ENCODE data around the gene RAPGEF4.
"Not testable (repeated sequence)": the region's sequence is repeated elsewhere in the genome, so short reads cannot be mapped to it uniquely, and the experiment has no call there.

RAPGEF4 gene

GRCh38 chr2:173001664-173002604 is 266.3 kb downstream of the RAPGEF4 start:
- no peak for DNase-seq (ENCODE audit: low spot score)

- DNase-seq (ENCODE audit: low spot score): no peak
Measured at GRCh38 chr2:173002751-173003541, 267.3 kb downstream of the RAPGEF4 start.

- DNase-seq (ENCODE audit: low spot score): no peak
Measured at GRCh38 chr2:173008786-173009185, 273.1 kb downstream of the RAPGEF4 start.

GRCh38 chr2:173010233-173010632 is 274.6 kb downstream of the RAPGEF4 start:
- no peak for DNase-seq (ENCODE audit: low spot score)

GRCh38 chr2:173016451-173016850 is 280.8 kb downstream of the RAPGEF4 start:
- no peak for DNase-seq (ENCODE audit: low spot score)

DNA sequence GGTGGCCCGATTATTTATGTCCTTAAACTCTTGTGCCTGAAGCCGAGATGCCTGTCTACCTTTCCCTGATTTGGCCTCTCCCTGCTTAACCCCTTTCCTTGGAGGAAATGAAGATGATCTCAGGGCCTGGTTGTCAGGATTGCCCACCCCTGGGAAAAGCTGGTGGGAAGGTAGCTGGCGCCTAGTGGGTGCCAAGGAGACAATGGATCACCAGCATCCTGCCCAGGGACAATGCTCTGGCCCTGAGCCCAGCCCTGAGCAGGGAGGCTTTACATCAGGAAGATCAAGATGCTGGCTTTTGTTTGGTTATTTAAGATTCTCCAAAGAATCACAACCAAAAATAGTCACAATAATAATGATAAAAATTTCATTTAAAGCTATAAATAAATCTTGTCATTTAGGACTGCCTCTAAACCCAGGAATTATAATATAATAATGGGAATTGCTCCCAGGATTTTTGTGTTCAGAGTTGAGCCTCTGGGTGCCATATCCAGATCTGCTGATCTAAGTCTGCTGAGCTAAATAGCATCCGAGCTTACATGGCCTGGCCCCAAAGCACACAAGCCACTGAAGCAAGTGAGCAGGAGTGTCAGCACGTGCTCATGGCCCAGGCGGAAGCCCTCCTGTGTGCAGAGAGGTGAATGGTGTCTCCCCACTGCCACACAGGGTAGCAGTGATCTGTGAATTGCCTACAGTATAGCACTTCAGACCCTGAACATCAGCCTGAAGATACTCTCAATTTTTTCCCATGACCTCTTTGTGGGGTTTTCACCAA is 282.2 kb downstream of the RAPGEF4 start:
- DNase-seq (ENCODE audit: low spot score): no peak

GRCh38 chr2:173019755-173020154 is 284.1 kb downstream of the RAPGEF4 start:
- no peak for DNase-seq (ENCODE audit: low spot score)

GRCh38 chr2:173021939-173022371 is 286.3 kb downstream of the RAPGEF4 start:
- no peak for DNase-seq (ENCODE audit: low spot score)

DNA sequence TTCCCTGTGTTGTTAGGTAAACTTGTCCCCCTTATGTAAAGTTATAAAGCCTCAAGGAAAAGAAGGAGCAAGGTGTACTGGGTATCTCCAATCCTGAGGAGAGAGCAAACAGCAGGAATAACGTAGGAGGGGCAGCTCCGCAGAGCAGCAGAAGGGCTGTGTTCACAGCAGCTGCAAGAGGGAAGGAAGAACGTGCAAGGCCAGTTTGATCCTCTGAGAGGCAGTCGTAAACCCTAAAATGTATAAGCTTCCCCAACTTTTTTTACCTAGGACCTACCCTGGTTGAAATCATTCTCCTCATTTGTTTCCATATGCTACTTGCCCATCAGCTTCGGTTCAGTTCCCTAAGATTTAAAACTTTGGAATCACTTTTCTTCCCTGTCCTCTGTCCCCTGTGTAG is 288.1 kb downstream of the RAPGEF4 start:
- no peak for DNase-seq (ENCODE audit: low spot score)

DNA sequence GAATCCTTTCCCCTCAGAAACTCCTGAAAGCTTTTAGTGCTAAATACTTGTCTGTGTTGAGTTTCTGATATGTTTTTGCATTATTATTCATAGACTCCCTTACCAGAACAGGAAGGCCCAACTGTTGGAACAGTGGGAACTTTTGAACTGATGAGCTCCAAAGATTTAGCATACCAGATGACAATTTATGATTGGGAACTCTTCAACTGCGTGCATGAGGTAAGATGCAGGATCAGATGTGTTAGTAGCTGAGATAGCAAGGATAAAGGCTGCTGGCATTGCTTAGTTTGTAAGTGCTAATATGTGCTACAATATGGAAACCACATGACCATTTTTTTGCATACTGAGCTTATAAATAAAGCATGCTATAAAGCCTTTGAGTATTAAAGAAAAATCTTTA is 290.8 kb downstream of the RAPGEF4 start:
- no peak for DNase-seq (ENCODE audit: low spot score)

GRCh38 chr2:173027181-173028128 is 291.8 kb downstream of the RAPGEF4 start:
- DNase-seq (ENCODE audit: low spot score): peak; percentile 76

DNA sequence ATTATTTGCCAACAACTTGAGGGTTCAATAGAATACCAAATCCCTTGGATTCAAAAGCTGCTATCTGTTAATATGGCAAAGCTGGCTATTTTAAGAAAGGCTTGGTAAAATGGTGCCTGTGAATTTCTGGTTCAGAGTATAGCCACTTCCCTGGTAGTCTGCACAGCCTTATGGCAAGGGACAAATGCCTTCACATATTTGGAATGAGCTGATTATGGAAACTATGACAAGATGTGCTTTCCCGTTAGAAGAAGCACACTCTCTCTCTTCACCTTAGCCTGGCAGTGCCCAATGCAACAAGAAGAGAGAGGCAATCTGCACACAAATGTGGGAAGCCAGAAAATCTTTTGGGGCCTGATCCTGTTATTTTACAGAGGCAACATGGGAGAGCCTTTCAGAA is 292.5 kb downstream of the RAPGEF4 start:
- DNase-seq (ENCODE audit: low spot score): no peak

DNA sequence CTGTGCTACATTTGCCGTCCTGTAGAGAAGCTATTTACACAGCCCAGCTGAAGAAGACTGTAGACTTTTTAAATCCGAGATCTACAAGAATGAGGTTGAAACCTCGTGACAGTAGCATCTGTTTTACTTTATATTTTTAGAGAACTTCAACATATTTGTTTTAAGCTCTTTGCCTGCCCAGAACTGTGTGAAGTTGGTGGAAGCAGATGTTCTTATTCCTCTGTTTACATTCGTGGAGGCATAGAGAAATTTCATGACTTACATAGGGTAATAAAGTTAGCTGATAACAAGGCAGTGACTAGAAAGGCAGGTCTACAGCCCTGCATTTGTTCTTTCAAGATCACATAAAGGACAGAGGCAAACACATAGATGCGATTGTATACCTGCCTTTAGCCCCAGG is 293.0 kb downstream of the RAPGEF4 start:
- DNase-seq (ENCODE audit: low spot score): no peak

- no peak for DNase-seq (ENCODE audit: low spot score)
Measured at GRCh38 chr2:173030561-173031490, 295.2 kb downstream of the RAPGEF4 start.

DNA sequence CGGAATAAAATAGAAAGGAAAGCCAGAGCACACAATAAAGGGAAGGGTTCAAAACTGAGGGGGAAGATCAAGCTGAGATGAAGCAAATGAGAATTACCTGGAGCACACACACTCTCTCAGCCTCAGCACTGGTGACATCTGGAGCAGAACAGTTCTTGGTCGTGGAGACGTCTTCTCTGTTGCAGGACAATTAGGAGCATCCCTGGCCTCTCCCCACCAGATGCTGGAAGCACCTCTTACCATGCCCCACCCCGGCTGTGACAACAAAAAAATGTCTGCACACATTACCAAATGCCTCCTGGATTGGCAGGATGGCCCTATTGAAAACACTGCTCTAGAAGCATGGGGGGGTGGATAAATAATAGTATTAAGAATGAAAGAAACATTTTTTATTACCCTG is 296.4 kb downstream of the RAPGEF4 start:
- no peak for DNase-seq (ENCODE audit: low spot score)

GRCh38 chr2:173033084-173033483 is 297.4 kb downstream of the RAPGEF4 start:
- DNase-seq (ENCODE audit: low spot score): no peak

DNA sequence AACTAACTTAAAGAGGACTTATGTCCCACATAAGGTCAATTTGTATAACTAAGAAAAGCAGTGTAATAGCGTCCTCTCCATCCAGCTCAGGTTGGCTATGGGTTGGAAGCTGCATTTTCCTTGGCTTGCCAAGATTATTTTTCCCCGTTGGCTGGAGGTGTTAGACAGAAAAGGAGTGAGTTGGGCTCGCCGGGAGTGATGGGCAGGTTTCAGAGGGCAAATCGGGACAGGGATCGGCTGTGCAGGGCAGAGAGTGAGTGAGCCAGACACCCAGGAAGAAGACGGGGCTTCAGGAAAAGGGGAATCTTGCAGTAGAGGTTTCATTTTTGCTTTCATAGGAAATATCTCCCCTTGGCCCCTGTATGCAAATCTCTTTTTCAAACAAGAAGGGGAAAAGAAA is 298.5 kb downstream of the RAPGEF4 start:
- no peak for DNase-seq (ENCODE audit: low spot score)

- no peak for DNase-seq (ENCODE audit: low spot score)
Measured at GRCh38 chr2:173037245-173038120, 301.8 kb downstream of the RAPGEF4 start.

GRCh38 chr2:173038257-173038656 is 302.6 kb downstream of the RAPGEF4 start:
- DNase-seq (ENCODE audit: low spot score): not testable (repeated sequence)

All from globus pallidus (tissue), 1 donor.